Gastroesophageal sphincter (tissue), 4 donors: ENCODE results near the gene TET3. TPM values are rescaled to one million over a fixed set of nuclear protein-coding genes. Genes with fewer than 3 reads are reported as not detected.

ENCODE experiments used
- ATAC-seq: fragments of 150-250 bp; one replicate; pipeline ENCODE4 v1.9.1; 2016; ENCODE audit warnings: mild to moderate bottlenecking, moderate library complexity
- H3K27ac ChIP-seq, 4 donors: fragments of 200-600 bp; sonication (generic) in 3 of 4; 1 replicate in 3 of 4; 2 replicates in 1 of 4; pipeline ENCODE4 v1.5.1; 2016 to 2019
- H3K27me3 ChIP-seq: fragments of 200-600 bp; sonication (generic); one replicate; pipeline ENCODE4 v1.5.1; 2019
- H3K36me3 ChIP-seq, 2 donors: fragments of 200-600 bp; sonication (generic); one replicate each; pipeline ENCODE4 v1.5.1; 2019; ENCODE audit warnings: control low read depth in 1 of 2
- H3K4me1 ChIP-seq, 3 donors: fragments of 200-600 bp; sonication (generic); 1 replicate in 2 of 3; 2 replicates in 1 of 3; pipeline ENCODE4 v1.5.1; 2016 to 2019; ENCODE audit warnings: control low read depth in 2 of 3
- H3K4me3 ChIP-seq, 2 donors: fragments of 200-600 bp; sonication (generic); one replicate each; pipeline ENCODE4 v1.5.1; 2019; ENCODE audit warnings: mild to moderate bottlenecking in 1 of 2, moderate library complexity in 1 of 2
- H3K9me3 ChIP-seq, 3 donors: fragments of 200-600 bp; sonication (generic); one replicate each; pipeline ENCODE4 v1.5.1; 2017 to 2019; ENCODE audit warnings: control low read depth in 2 of 3
- CTCF ChIP-seq, 4 experiments: fragments of 200-600 bp in 2 of 4; fragments of 450-650 bp in 2 of 4; sonication (generic) in 1 of 4; IDR thresholded peaks; one replicate each; pipeline ENCODE4 v1.5.1; 2017 to 2019; ENCODE audit warnings: antibody characterized with exemption in 4 of 4, mild to moderate bottlenecking in 2 of 4, moderate library complexity in 2 of 4
- EP300 ChIP-seq: sonication (generic); formaldehyde crosslinking; IDR thresholded peaks from one replicate; pipeline ENCODE4 v1.6.1; 2017; ENCODE audit warnings: antibody characterized with exemption, mild to moderate bottlenecking
- POLR2A ChIP-seq, 2 donors: fragments of 450-650 bp; IDR thresholded peaks; one replicate each; pipeline ENCODE4 v1.6.1; 2017; ENCODE audit warnings: antibody characterized with exemption in 2 of 2, mild to moderate bottlenecking in 2 of 2, moderate library complexity in 1 of 2
- POLR2AphosphoS5 ChIP-seq: sonication (generic); formaldehyde crosslinking; IDR thresholded peaks from one replicate; pipeline ENCODE4 v1.6.1; 2017; ENCODE audit warnings: antibody characterized with exemption
- WGBS, 2 donors: methylation state at CpG; one replicate each; pipeline ENCODE4 v1.1.5; 2018; ENCODE audit warnings: low coverage in 1 of 2; 5-methylcytosine and 5-hydroxymethylcytosine counted together
- total RNA-seq, 4 donors: library from RNA; depleted of rRNA; stranded (reverse); fragments of >200 nt; gene quantifications; one replicate each; pipeline ENCODE4 v1.1.0, GENCODE V29; 2016

The TET3 gene
- total RNA-seq, 4 donors from 2014 or later, result 3.3 to 8.9 (median 5.8) TPM

GRCh38 chr2:73968357-73968937 lies 16.3 kb upstream of the TET3 start:
- no peak overlapping the region for H3K27ac ChIP-seq
- no peak for ATAC-seq
- WGBS, 2 donors, result 83 to 89% methylated on average over 7 to 8 of the region's 8 CpGs
- H3K36me3 ChIP-seq, result no peaks in the 10 kb centered on the region
- H3K9me3 ChIP-seq, result no peaks in the 10 kb centered on the region
- no peaks in the 10 kb centered on the region for H3K27me3 ChIP-seq
- H3K4me1 ChIP-seq, result peaks cover 0 to 21% (median 10%) of the 10 kb centered on the region in 3 donors
- TF ChIP-seq CTCF (IDR thresholded peaks at IDR 0.05) (no peak), EP300 (no peak), POLR2AphosphoS5 (no peak), POLR2A (IDR thresholded peaks at IDR 0.05) (no peak)
- H3K4me3 ChIP-seq, result no peak overlapping the region

GRCh38 chr2:73969356-73969755 lies 15.4 kb upstream of the TET3 start:
- no peaks in the 10 kb centered on the region for H3K36me3 ChIP-seq
- H3K27me3 ChIP-seq, result no peaks in the 10 kb centered on the region
- H3K9me3 ChIP-seq, result no peaks in the 10 kb centered on the region
- ATAC-seq, result no peak
- H3K4me1 ChIP-seq, result peaks cover 0 to 21% (median 10%) of the 10 kb centered on the region in 3 donors
- no peak overlapping the region for H3K27ac ChIP-seq
- WGBS, 2 donors, result 63 to 69% methylated on average over 2 of the region's 4 CpGs
- TF ChIP-seq EP300, result no peak
- no peak for TF ChIP-seq POLR2A (IDR thresholded peaks at IDR 0.05)
- TF ChIP-seq CTCF (IDR thresholded peaks at IDR 0.05), result no peak
- no peak overlapping the region for H3K4me3 ChIP-seq

- peaks cover 0 to 21% (median 10%) of the 10 kb centered on the region in 3 donors for H3K4me1 ChIP-seq
- H3K4me3 ChIP-seq, result no peak overlapping the region
- ATAC-seq, result no peak
- H3K27me3 ChIP-seq, result no peaks in the 10 kb centered on the region
- H3K9me3 ChIP-seq, result no peaks in the 10 kb centered on the region
- peak overlapping the region in 1 of 4 donors; percentile 49 for H3K27ac ChIP-seq
- 59 to 74% methylated on average over 6 of the region's 6 CpGs for WGBS, 2 donors
- no peak for TF ChIP-seq CTCF (IDR thresholded peaks at IDR 0.05)
- no peak for TF ChIP-seq POLR2AphosphoS5
- TF ChIP-seq EP300, result no peak
- no peak for TF ChIP-seq POLR2A (IDR thresholded peaks at IDR 0.05)
- no peaks in the 10 kb centered on the region for H3K36me3 ChIP-seq
These were observed 14.4 kb upstream of the TET3 start for GRCh38 chr2:73970141-73970803.

- Histone ChIP-seq H3K27me3 (no peaks in the 10 kb centered on the region), H3K4me1 (peaks cover 0 to 21% (median 10%) of the 10 kb centered on the region in 3 donors), H3K9me3 (no peaks in the 10 kb centered on the region), H3K4me3 (no peak overlapping the region), H3K27ac (peak overlapping the region in 2 of 4 donors; percentile 10 to 49), H3K36me3 (no peaks in the 10 kb centered on the region)
- ATAC-seq, result peak; percentile 41
- WGBS, 2 donors, result 24 to 46% methylated on average over 3 to 5 of the region's 7 CpGs
- TF ChIP-seq CTCF (IDR thresholded peaks at IDR 0.05), result no peak
- TF ChIP-seq EP300, result no peak
- TF ChIP-seq POLR2AphosphoS5, result peak; percentile 31
- TF ChIP-seq POLR2A (IDR thresholded peaks at IDR 0.05), result no peak
These were observed 13.7 kb upstream of the TET3 start for GRCh38 chr2:73970850-73971471.
